HG03457 (cell line): ENCODE results near the gene TRPM1.

ENCODE experiments used
- ATAC-seq: cut with Tn5 transposase; IDR thresholded peaks from one replicate; pipeline ENCODE4 v1.9.1; 2021; ENCODE audit warnings: moderate number of reproducible peaks; ENCODE audit not compliant: unreplicated experiment

Gene TRPM1

GRCh38 chr15:31101262-31102038, at the start of gene TRPM1:
Gene TRPM1, minus strand, starts transcription at chr15:31101725. Its CDS starts 20,370 bp downstream, at chr15:31081355.
- ATAC-seq: no peak

GRCh38 chr15:31150732-31151231, 49.3 kb upstream of the TRPM1 start:
- no peak for ATAC-seq

GRCh38 chr15:31149987-31150386, 48.5 kb upstream of the TRPM1 start:
- no peak for ATAC-seq

GRCh38 chr15:31149088-31149505, 47.6 kb upstream of the TRPM1 start:
- no peak for ATAC-seq

DNA sequence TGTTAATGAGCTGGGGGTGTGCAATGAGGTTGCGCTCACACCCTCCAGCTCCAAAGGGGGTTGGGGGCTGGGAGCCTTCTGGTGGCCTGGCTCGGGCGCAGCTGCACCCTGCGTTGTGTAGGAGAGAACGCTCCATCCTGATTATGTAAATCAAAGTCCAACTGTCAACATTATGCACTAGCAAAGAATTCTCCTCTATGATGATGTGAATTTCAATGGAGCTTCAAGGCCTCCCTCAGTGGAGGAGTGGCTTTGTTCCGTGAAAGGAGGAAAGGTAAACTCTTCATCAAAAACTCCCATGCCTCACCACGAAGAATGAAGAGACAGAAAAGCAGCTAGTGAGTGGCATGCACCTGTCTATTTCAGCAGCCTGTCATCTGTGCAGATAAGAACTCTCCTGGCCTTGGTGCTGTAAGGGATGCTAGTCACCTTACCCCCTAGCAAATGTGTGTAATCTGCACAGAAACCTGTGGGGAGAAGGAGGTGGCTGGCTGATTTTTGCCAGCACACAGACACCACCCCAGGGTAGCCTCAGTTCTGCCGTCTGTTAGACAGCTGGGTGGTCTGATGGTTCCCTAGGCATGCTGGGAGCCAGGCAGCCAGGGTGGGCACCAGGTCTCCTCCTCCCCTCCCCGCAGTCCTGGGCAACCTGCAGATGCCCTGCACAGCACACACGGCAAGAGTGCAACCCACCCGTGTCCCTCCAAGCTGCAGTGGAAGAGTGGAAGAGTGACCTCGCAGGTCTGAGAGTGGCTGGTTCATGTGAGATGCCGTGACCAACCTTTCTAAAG, 47.0 kb upstream of the TRPM1 start:
- ATAC-seq: no peak

- no peak for ATAC-seq
These were observed 46.4 kb upstream of the TRPM1 start for GRCh38 chr15:31147944-31148296.

DNA sequence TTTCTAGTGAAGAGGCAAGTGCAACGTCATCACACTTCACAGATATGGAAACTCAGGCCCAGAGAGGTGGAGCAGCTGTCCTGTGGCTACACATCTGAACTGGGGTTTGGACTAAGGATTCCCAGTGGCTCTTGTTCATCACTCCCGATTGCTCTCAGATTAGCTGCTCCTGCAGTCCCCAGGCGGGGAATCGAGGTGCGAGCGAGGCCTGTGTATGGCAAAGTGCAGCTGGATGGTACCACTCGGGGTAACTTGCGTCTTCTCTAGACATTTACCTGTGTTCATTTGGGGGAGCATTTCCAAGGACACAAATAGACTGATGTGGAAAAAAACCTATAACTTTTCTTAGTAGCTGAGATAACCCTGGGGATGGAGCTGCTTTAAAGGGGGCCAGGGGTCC, 45.9 kb upstream of the TRPM1 start:
- no peak for ATAC-seq

- ATAC-seq: no peak
These were observed 43.9 kb upstream of the TRPM1 start for GRCh38 chr15:31145271-31145911.

GRCh38 chr15:31141792-31142191, 40.3 kb upstream of the TRPM1 start:
- no peak for ATAC-seq

DNA sequence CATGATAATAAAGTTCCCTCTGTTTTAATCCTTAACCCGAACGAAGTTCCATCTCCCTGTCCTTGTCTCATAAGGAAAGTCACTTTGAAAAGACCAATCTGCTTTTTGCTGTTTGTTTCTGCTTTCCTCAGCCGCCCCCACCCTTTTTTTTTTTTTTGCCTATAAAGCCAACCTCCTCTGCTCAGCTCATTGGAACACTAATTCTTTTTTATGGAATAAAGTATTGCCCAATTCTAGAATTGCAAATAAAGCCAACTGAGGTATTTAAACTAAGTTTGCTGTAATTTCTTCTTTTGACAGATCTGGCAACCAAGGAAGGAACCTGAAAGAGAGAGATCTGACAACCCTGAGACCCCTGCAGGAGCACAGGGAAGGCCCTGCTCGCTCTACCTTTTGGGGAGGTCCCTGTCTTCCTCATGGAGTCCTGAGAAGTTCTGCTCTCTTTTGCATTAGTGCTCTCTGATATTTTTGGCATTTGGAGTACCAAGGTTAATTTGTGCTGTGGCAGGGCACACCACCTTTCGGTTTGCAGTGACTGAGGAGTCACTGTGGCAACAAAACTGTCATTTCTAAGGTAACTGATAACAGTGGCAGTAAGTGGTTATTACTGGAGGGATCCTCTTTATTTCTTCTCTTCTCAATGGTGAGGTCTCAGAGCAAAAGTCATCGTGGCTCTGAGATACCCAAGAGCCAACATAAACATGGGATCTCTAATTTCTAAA, 35.2 kb upstream of the TRPM1 start:
- no peak for ATAC-seq

DNA sequence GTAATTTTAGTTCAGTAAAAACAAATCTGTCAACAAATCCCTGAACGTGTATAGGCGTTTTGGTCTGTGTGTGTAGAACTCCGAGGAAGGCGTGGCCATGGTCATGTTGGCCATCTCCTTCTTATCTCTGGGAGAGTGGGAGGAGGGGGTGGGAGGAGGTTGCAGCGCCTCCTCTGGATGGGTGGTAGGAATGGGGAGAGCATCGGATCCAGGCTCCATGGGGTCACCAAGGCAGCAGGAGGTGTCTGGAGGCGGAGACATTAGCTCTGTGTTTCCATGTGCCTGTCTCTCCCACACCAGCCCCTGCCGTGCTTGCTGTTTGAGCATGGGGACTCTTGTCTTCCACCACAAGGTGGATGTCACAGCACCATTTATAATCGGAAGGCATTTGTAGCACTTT, 34.5 kb upstream of the TRPM1 start:
- ATAC-seq: no peak

- ATAC-seq: no peak
These were observed 34.0 kb upstream of the TRPM1 start for GRCh38 chr15:31135523-31135922.

- no peak for ATAC-seq
These were observed 32.4 kb upstream of the TRPM1 start for GRCh38 chr15:31133890-31134289.

- no peak for ATAC-seq
These were observed 30.4 kb upstream of the TRPM1 start for GRCh38 chr15:31131853-31132375.

- no peak for ATAC-seq
These were observed 29.2 kb upstream of the TRPM1 start for GRCh38 chr15:31130576-31131237.

DNA sequence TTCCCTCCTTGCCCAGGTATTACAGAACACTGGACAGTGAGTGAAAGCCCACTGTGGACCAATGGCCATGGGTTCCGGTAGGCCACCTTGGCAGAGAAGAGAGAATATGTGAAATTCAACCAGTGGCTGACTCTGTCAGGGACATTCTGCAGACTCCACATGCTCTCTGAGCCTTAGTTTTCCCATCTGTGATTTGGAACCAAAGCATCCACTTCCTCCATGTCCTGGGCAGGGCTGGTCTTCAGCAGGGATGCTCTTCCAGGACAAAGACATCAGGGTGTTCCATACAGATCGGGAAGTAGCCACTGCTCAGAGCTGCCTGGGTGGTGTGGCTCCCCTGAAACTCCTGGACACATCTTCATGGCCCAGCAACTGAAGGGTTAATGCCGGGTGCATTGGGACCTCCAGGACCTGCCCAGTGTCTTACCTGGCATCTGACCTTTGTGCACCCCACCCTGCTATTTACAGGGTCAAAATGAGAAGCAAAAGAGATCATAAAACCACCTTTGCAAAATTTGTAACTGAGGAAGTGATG, 28.3 kb upstream of the TRPM1 start:
- ATAC-seq: no peak

DNA sequence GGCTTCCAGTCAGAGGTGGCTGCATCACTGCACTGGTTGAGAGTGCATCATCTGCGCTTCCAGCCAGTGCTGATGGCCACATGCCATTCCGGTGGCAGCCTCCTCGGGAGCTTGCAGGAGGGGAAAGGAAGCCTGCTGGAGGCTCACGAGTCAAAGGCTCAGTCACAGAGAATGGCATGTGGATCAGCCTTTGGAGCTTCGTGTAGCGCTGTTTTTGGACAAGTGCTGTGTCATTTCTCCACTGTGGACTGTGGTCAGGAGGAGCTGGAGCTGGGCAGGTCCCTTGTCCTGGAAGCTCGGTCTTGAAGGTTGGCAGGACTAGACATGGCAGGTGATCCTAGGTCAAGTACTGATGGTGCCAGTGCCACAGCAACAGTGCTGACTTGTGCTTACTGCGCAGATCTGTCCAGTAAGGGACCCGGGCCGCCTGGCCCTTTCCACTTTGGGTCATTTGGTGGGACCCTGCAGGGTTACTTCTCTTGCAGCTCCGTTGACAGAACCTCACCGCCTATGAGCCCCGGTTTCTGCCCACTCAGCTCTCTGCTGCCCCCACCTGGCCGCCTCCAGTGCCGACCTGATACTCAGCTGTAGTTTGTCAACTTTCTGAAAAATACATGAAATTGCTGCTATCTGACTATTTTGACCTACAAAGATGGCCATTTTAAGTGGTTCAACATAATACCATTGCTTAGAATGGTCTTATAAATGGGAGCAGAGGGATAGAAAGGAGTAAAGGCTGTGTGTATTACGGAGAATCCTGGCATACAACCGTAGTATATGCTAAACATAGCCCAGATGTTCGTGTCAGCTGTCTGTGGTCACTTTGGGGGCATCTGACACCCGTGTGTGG, 27.6 kb upstream of the TRPM1 start:
- no peak for ATAC-seq

DNA sequence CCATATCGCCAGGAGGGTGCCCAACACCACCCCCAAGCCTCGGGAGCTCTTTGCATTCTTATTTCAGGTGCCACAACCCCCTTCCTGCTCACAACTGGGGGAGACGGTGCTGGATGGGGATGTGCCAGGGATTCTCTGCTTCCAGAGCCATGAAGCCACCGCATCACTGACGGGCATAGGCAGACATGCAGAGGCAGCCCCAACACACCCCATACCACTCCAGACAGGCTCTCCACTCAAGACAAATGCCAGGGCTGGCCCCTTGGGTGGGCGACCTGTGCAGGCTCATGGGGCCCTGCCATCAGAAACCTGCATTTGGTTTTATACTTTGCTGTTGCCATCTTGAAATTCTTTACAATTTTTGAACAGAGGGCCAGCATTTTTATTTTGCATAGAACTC, 27.0 kb upstream of the TRPM1 start:
- ATAC-seq: no peak
